GM12872 (cell line): ENCODE results near the gene SFSWAP.

ENCODE experiments used
- CTCF ChIP-seq: IDR thresholded peaks from 3 replicates; pipeline ENCODE4 v1.5.1; 2011; ENCODE audit warnings: low read depth, mild to moderate bottlenecking, low read length, moderate library complexity; ENCODE audit not compliant: insufficient read depth

Gene SFSWAP

GRCh38 chr12:131795690-131796410, 85.0 kb downstream of the SFSWAP start:
- TF ChIP-seq CTCF, result no peak

DNA sequence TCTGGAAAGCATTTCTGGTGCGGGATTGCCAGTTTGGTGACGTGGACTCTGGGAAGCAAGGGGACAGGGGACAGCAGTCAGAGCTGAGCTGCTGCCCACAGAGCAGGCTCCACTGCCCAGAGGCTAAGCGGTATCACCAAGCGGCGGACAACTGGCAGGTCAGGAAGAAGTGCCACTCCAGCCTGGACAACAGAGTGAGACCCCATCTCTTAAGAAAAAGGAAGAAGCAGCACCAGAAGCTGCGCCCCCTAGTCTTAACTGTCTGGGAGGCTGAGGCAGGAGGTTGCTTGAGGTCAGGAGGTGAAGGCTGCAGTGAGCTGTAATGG, 85.5 kb downstream of the SFSWAP start:
- TF ChIP-seq CTCF, result no peak

DNA sequence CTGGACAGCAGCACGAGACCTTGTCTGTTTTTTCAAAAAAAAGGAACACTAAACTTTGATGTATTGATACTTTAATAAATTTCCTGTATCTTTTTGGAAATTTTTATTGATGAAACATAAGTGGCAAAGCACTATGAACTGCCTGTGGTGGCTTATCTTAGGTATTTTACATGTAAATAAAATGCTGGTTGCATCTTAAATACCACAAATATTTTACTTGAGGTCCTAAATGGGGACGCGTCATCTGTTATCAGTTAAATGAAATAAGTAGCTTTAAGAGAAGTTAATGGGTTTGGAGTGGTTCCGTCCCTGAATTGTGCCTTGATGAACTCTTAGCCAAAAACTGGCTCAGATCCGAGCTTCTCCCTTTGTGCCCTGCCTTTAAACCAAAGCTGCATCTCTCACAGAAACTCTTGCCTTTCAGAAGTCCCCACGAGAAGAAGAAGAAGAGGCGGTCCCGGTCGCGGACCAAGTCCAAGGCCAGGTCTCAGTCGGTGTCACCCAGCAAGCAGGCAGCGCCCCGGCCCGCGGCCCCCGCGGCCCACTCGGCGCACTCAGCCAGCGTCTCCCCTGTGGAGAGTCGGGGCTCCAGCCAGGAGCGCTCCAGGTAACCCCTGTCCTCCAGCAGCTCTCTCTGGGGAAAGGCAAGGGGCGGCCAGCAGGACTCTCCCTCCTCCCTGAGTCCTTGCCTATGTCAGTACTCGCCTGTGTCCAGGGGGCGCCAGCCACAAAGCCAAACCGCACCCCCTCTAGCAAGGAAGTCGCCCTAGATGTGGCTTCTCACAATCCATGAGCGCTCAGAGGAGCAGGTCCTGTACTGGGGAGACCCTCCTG, 86.1 kb downstream of the SFSWAP start:
- TF ChIP-seq CTCF, result no peak

- no peak for TF ChIP-seq CTCF
Observed at GRCh38 chr12:131797588-131797934, 86.7 kb downstream of the SFSWAP start.

DNA sequence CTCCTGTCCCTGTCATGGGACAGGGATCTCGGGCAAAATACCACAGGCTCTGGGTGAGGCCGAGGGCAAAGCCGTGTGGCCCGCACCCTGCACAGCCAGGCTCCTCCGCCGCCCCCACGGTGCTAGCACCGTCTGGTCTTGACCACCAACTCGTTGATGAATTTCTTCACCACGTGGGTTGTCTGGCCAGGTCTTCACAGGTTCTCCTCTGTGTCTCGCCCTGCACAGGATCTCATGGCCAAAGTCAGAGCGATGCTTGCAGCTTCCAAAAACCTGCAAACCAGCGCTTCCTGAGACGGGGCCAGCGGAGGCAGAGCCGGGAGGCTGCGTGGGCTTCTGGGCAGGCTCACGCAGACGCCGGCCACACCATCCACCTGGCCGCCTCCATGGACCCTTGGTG, 88.3 kb downstream of the SFSWAP start:
- TF ChIP-seq CTCF, result no peak

GRCh38 chr12:131799828-131800593, 89.1 kb downstream of the SFSWAP start:
- no peak for TF ChIP-seq CTCF

- no peak for TF ChIP-seq CTCF
Observed at GRCh38 chr12:131800594-131801135, 89.8 kb downstream of the SFSWAP start.
